AG04449 (cell line): ENCODE data around the gene SMIM22.

ENCODE experiments used
- CTCF ChIA-PET: fragments of 350-600 bp; formaldehyde crosslinking; extraction: SDS; loops from one replicate; lab custom pipeline; 2021; ENCODE audit warnings: antibody characterized with exemption; lab: Yijun Ruan, JAX
- POLR2A ChIA-PET: fragments of 400-600, 350-600 bp; formaldehyde crosslinking; extraction: SDS; loops from one replicate; lab custom pipeline; 2020; ENCODE audit warnings: antibody characterized with exemption, inconsistent platforms; lab: Yijun Ruan, JAX
- DNase-seq: peaks from one replicate; pipeline ENCODE4 v3.0.0-alpha.2; 2010; ENCODE audit warnings: low read depth, low spot score
- H3K4me3 ChIP-seq: 2 replicates; pipeline ENCODE4 v1.5.1; 2011; ENCODE audit warnings: low read depth, mild to moderate bottlenecking, control low read depth, low read length
- TF ChIP-seq, protein P1 (sequence below): IDR thresholded peaks from one replicate; pipeline ENCODE4 v1.5.1; 2011; ENCODE audit warnings: mild to moderate bottlenecking, moderate library complexity, low read length, control low read depth, inconsistent platforms; ENCODE audit not compliant: insufficient read depth; ENCODE audit errors: missing control alignments

The SMIM22 gene

GRCh38 chr16:4826980-4827379, 31.8 kb downstream of the SMIM22 start:
- ChIA-PET POLR2A (no interaction called here), CTCF (interaction anchor here (0.8 kb wide), 1 partner anchor 129 kb away, joined by 3 read pairs; no protein-coding TSS in a partner anchor)
- H3K4me3 ChIP-seq: no peak overlapping the region
- no peak for DNase-seq
- TF ChIP-seq, protein P1, sequence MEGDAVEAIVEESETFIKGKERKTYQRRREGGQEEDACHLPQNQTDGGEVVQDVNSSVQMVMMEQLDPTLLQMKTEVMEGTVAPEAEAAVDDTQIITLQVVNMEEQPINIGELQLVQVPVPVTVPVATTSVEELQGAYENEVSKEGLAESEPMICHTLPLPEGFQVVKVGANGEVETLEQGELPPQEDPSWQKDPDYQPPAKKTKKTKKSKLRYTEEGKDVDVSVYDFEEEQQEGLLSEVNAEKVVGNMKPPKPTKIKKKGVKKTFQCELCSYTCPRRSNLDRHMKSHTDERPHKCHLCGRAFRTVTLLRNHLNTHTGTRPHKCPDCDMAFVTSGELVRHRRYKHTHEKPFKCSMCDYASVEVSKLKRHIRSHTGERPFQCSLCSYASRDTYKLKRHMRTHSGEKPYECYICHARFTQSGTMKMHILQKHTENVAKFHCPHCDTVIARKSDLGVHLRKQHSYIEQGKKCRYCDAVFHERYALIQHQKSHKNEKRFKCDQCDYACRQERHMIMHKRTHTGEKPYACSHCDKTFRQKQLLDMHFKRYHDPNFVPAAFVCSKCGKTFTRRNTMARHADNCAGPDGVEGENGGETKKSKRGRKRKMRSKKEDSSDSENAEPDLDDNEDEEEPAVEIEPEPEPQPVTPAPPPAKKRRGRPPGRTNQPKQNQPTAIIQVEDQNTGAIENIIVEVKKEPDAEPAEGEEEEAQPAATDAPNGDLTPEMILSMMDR: no peak

GRCh38 chr16:4828567-4829321, 33.6 kb downstream of the SMIM22 start:
- ChIA-PET CTCF (no interaction called here), POLR2A (interaction anchor here (0.6 kb wide), 1 partner anchor 212 kb away, joined by 3 read pairs; no protein-coding TSS in a partner anchor)
- DNase-seq: no peak
- H3K4me3 ChIP-seq: no peak overlapping the region
- TF ChIP-seq, protein P1: no peak

- no peak overlapping the region for H3K4me3 ChIP-seq
- TF ChIP-seq, protein P1: no peak
- CTCF ChIA-PET: no interaction called here
- DNase-seq: no peak
- POLR2A ChIA-PET: no interaction called here
Measured at GRCh38 chr16:4830408-4830807, 35.2 kb downstream of the SMIM22 start.

- ChIA-PET CTCF (no interaction called here), POLR2A (no interaction called here)
- DNase-seq: no peak
- H3K4me3 ChIP-seq: no peak overlapping the region
- TF ChIP-seq, protein P1: no peak
Measured at GRCh38 chr16:4831616-4832015, 36.4 kb downstream of the SMIM22 start.

GRCh38 chr16:4832698-4833343, 37.7 kb downstream of the SMIM22 start:
- no peak for DNase-seq
- no peak overlapping the region for H3K4me3 ChIP-seq
- TF ChIP-seq, protein P1: no peak
- ChIA-PET CTCF (no interaction called here), POLR2A (interaction anchor here (1.0 kb wide), 1 partner anchor 13 kb away, joined by 4 read pairs; no protein-coding TSS in a partner anchor)

- CTCF ChIA-PET: interaction anchor here (0.8 kb wide), 1 partner anchor 11 kb away, joined by 3 read pairs; no protein-coding TSS in a partner anchor
- POLR2A ChIA-PET: interaction anchor here (1.0 kb wide), 1 partner anchor 13 kb away, joined by 4 read pairs; no protein-coding TSS in a partner anchor
- TF ChIP-seq, protein P1: no peak
- H3K4me3 ChIP-seq: no peak overlapping the region
- DNase-seq: no peak
Measured at GRCh38 chr16:4833584-4833983, 38.4 kb downstream of the SMIM22 start.
